GM21423 (cell line): ENCODE measurements around the gene CSGALNACT2.

ENCODE experiments used
- ATAC-seq: cut with Tn5 transposase; IDR thresholded peaks from one replicate; pipeline ENCODE4 v1.9.1; 2021; ENCODE audit warnings: mild to moderate bottlenecking, moderate library complexity; ENCODE audit not compliant: unreplicated experiment

CSGALNACT2 gene

GRCh38 chr10:43111921-43112607 lies 26.2 kb upstream of the CSGALNACT2 start:
- no peak for ATAC-seq

- ATAC-seq = no peak
These were observed 25.7 kb upstream of the CSGALNACT2 start for GRCh38 chr10:43112608-43112961.

GRCh38 chr10:43113201-43114087 lies 24.8 kb upstream of the CSGALNACT2 start:
- no peak for ATAC-seq

- ATAC-seq = no peak
These were observed 24.0 kb upstream of the CSGALNACT2 start for GRCh38 chr10:43114088-43114742.

- no peak for ATAC-seq
These were observed 23.3 kb upstream of the CSGALNACT2 start for GRCh38 chr10:43114743-43115611.

- no peak for ATAC-seq
These were observed 22.2 kb upstream of the CSGALNACT2 start for GRCh38 chr10:43115881-43116595.

- ATAC-seq = no peak
These were observed 21.6 kb upstream of the CSGALNACT2 start for GRCh38 chr10:43116596-43116995.

- no peak for ATAC-seq
These were observed 21.0 kb upstream of the CSGALNACT2 start for GRCh38 chr10:43117031-43117776.

GRCh38 chr10:43117777-43118583 lies 20.3 kb upstream of the CSGALNACT2 start:
- no peak for ATAC-seq

GRCh38 chr10:43118631-43119415 lies 19.4 kb upstream of the CSGALNACT2 start:
- ATAC-seq = no peak

- ATAC-seq = no peak
These were observed 18.7 kb upstream of the CSGALNACT2 start for GRCh38 chr10:43119416-43120115.

- no peak for ATAC-seq
These were observed 17.9 kb upstream of the CSGALNACT2 start for GRCh38 chr10:43120116-43120928.

GRCh38 chr10:43120929-43121314 lies 17.3 kb upstream of the CSGALNACT2 start:
- ATAC-seq = peak; percentile 91

GRCh38 chr10:43121444-43121843 lies 16.8 kb upstream of the CSGALNACT2 start:
- no peak for ATAC-seq

- no peak for ATAC-seq
These were observed 16.1 kb upstream of the CSGALNACT2 start for GRCh38 chr10:43122096-43122495.

GRCh38 chr10:43122826-43123225 lies 15.4 kb upstream of the CSGALNACT2 start:
- no peak for ATAC-seq
